Natural killer cell (primary cell): ENCODE measurements around the gene ITGB1BP1. TPM values are rescaled to one million over a fixed set of nuclear protein-coding genes. Genes with fewer than 3 reads are reported as not detected.

Source experiments
- ATAC-seq, 3 donors: fragments of 150-1000 bp in 2 of 3; fragments of 200-7000 bp in 1 of 3; cut with Tn5 transposase; 1 replicate in 1 of 3; 2 replicates in 2 of 3; pipeline ENCODE4 v1.10.0; 2021; ENCODE audit warnings: mild to moderate bottlenecking in 2 of 3, moderate library complexity in 2 of 3
- DNase-seq, 2 donors: peaks; one replicate each; pipeline versions ENCODE4 v3.0.0 to v3.0.0-alpha.2; 2013 to 2021; ENCODE audit warnings: mixed read lengths in 1 of 2
- H3K27ac ChIP-seq: one replicate; pipeline ENCODE4 v1.5.1; 2013; ENCODE audit warnings: mild to moderate bottlenecking, low read length
- H3K27me3 ChIP-seq: one replicate; pipeline ENCODE4 v1.6.1; 2013; ENCODE audit warnings: low read length; ENCODE audit not compliant: control insufficient read depth, insufficient read depth
- H3K36me3 ChIP-seq: one replicate; pipeline ENCODE4 v1.6.1; 2013; ENCODE audit warnings: low read length; ENCODE audit not compliant: control insufficient read depth, insufficient read depth
- H3K4me1 ChIP-seq: one replicate; pipeline ENCODE4 v1.6.1; 2013; ENCODE audit warnings: low read length; ENCODE audit not compliant: control insufficient read depth, insufficient read depth
- H3K4me3 ChIP-seq: one replicate; pipeline ENCODE4 v1.5.1; 2013; ENCODE audit warnings: low read length
- H3K9me3 ChIP-seq: one replicate; pipeline ENCODE4 v1.6.1; 2013; ENCODE audit warnings: low read length; ENCODE audit not compliant: control insufficient read depth, insufficient read depth
- H3K27ac Mint-ChIP-seq, 2 donors: one replicate each; pipeline ENCODE4 v1.8.0; 2022; ENCODE audit warnings: mild to moderate bottlenecking in 2 of 2, mixed read lengths in 2 of 2, moderate library complexity in 1 of 2
- H3K27me3 Mint-ChIP-seq, 2 donors: one replicate each; pipeline ENCODE4 v1.8.0; 2022; ENCODE audit warnings: low read depth in 2 of 2, mixed read lengths in 2 of 2
- H3K36me3 Mint-ChIP-seq: one replicate; pipeline ENCODE4 v1.8.0; 2022; ENCODE audit warnings: mixed read lengths
- H3K4me1 Mint-ChIP-seq, 2 donors: one replicate each; pipeline ENCODE4 v1.8.0; 2022; ENCODE audit warnings: mixed read lengths in 2 of 2
- H3K4me3 Mint-ChIP-seq: one replicate; pipeline ENCODE4 v1.8.0; 2022; ENCODE audit warnings: mild to moderate bottlenecking, moderate library complexity, mixed read lengths
- H3K9me3 Mint-ChIP-seq, 2 donors: one replicate each; pipeline ENCODE4 v1.8.0; 2022; ENCODE audit warnings: mixed read lengths in 2 of 2
- CTCF ChIP-seq: fragments of 200-600 bp; IDR thresholded peaks from one replicate; pipeline ENCODE4 v1.8.0; 2022; ENCODE audit warnings: antibody characterized with exemption
- WGBS: methylation state at CpG from one replicate; pipeline ENCODE4 v1.1.7; 2013; ENCODE audit warnings: missing lambda C conversion rate; ENCODE audit not compliant: insufficient coverage; 5-methylcytosine and 5-hydroxymethylcytosine counted together
- intact Hi-C: fragments of 100-400 bp; cut with micrococcal nuclease; formaldehyde crosslinking; loops from one replicate; pipeline ENCODE4 v1.14.2; 2022
- total RNA-seq, 4 donors: library from RNA; stranded (reverse); fragments of 120-200 nt in 1 of 4; gene quantifications; one replicate each; pipeline versions ENCODE4 v1.2.3 to v1.2.4, GENCODE V29; 2013 to 2022

The ITGB1BP1 gene
- total RNA-seq, 3 donors from 2014 or later (not counting 1 experiment from before 2014, with no cell fraction given): 66.9 to 114 (median 91.7) TPM

- ATAC-seq (no peak), DNase-seq (no peak)
- Histone ChIP-seq H3K4me1 (peaks cover 36% of the 10 kb centered on the region), H3K27me3 (no peaks in the 10 kb centered on the region), H3K4me3 (no peak overlapping the region), H3K27ac (no peak overlapping the region), H3K36me3 (peaks cover 6% of the 10 kb centered on the region), H3K9me3 (no peaks in the 10 kb centered on the region)
- TF ChIP-seq CTCF: no peak
- H3K36me3 Mint-ChIP-seq: no peaks in the 10 kb centered on the region
- H3K4me3 Mint-ChIP-seq: no peak overlapping the region
- H3K27ac Mint-ChIP-seq: no peak overlapping the region
- intact Hi-C loops: no loop called here
- H3K27me3 Mint-ChIP-seq: no peaks in the 10 kb centered on the region
- peaks cover 57 to 59% of the 10 kb centered on the region in 2 donors for H3K4me1 Mint-ChIP-seq
- no peaks in the 10 kb centered on the region for H3K9me3 Mint-ChIP-seq
- WGBS: 93% methylated on average over 2 of the region's 3 CpGs
Measured at GRCh38 chr2:9419541-9419940, 3.8 kb downstream of the ITGB1BP1 start.

- no peak for TF ChIP-seq CTCF
- Histone ChIP-seq H3K27ac (no peak overlapping the region), H3K4me3 (no peak overlapping the region), H3K36me3 (peaks cover 6% of the 10 kb centered on the region), H3K4me1 (peaks cover 32% of the 10 kb centered on the region), H3K9me3 (no peaks in the 10 kb centered on the region), H3K27me3 (no peaks in the 10 kb centered on the region)
- Mint-ChIP-seq H3K27ac (no peak overlapping the region), H3K4me3 (no peak overlapping the region), H3K4me1 (peaks cover 65 to 67% of the 10 kb centered on the region in 2 donors), H3K27me3 (no peaks in the 10 kb centered on the region), H3K9me3 (no peaks in the 10 kb centered on the region), H3K36me3 (no peaks in the 10 kb centered on the region)
- DNase-seq: no peak
- 94% methylated on average over 4 of the region's 4 CpGs for WGBS
- intact Hi-C loops: no loop called here
- ATAC-seq: no peak
Measured at GRCh38 chr2:9418746-9419145, 4.6 kb downstream of the ITGB1BP1 start.

- H3K27me3 ChIP-seq: no peaks in the 10 kb centered on the region
- intact Hi-C loops: no loop called here
- peaks cover 65 to 68% of the 10 kb centered on the region in 2 donors for H3K4me1 Mint-ChIP-seq
- H3K27ac ChIP-seq: no peak overlapping the region
- no peaks in the 10 kb centered on the region for H3K9me3 ChIP-seq
- no peak for TF ChIP-seq CTCF
- ATAC-seq (no peak), DNase-seq (no peak)
- H3K9me3 Mint-ChIP-seq: no peaks in the 10 kb centered on the region
- peaks cover 31% of the 10 kb centered on the region for H3K4me1 ChIP-seq
- WGBS: 100% methylated on average over 3 of the region's 3 CpGs
- peak overlapping the region; percentile 39 for H3K4me3 Mint-ChIP-seq
- H3K36me3 Mint-ChIP-seq: no peaks in the 10 kb centered on the region
- H3K4me3 ChIP-seq: no peak overlapping the region
- H3K27me3 Mint-ChIP-seq: no peaks in the 10 kb centered on the region
- peaks cover 8% of the 10 kb centered on the region for H3K36me3 ChIP-seq
- peak overlapping the region; percentile 50 to 78 for H3K27ac Mint-ChIP-seq
Measured at GRCh38 chr2:9417725-9418124, 5.6 kb downstream of the ITGB1BP1 start.

GRCh38 chr2:9416962-9417316 is 6.4 kb downstream of the ITGB1BP1 start:
- TF ChIP-seq CTCF: no peak
- ATAC-seq: peak in 2 of 3 donors; percentile 26 to 69
- H3K4me1 ChIP-seq: peaks cover 23% of the 10 kb centered on the region
- peaks cover 15% of the 10 kb centered on the region for H3K36me3 ChIP-seq
- Mint-ChIP-seq H3K4me3 (peak overlapping the region; percentile 70), H3K36me3 (no peaks in the 10 kb centered on the region), H3K4me1 (peaks cover 57 to 60% of the 10 kb centered on the region in 2 donors), H3K9me3 (no peaks in the 10 kb centered on the region), H3K27ac (peak overlapping the region; percentile 50 to 78), H3K27me3 (no peaks in the 10 kb centered on the region)
- 62% methylated on average over 7 of the region's 7 CpGs for WGBS
- no peak overlapping the region for H3K4me3 ChIP-seq
- no peak overlapping the region for H3K27ac ChIP-seq
- no peaks in the 10 kb centered on the region for H3K27me3 ChIP-seq
- no peak for DNase-seq
- intact Hi-C loops: no loop called here
- H3K9me3 ChIP-seq: no peaks in the 10 kb centered on the region
